Measurements from ENCODE around the gene MPND.

Gene MPND

GRCh38 chr19:4350111-4350510 is 6.7 kb downstream of the MPND start:
- no peak for DNase-seq

- no peak for DNase-seq
Observed at GRCh38 chr19:4350726-4351125, 7.4 kb downstream of the MPND start.

- DNase-seq: no peak
Observed at GRCh38 chr19:4352701-4353121, 9.3 kb downstream of the MPND start.

- DNase-seq: no peak
Observed at GRCh38 chr19:4354282-4354681, 10.9 kb downstream of the MPND start.

- no peak for DNase-seq
Observed at GRCh38 chr19:4354897-4355296, 11.5 kb downstream of the MPND start.

- no peak for DNase-seq
Observed at GRCh38 chr19:4357095-4357797, 13.9 kb downstream of the MPND start.

GRCh38 chr19:4357921-4358326 is 14.6 kb downstream of the MPND start:
- no peak for DNase-seq

- DNase-seq: no peak
Observed at GRCh38 chr19:4358709-4359626, 15.6 kb downstream of the MPND start.

GRCh38 chr19:4359627-4360000 is 16.3 kb downstream of the MPND start:
- no peak for DNase-seq

GRCh38 chr19:4360081-4360569 is 16.8 kb downstream of the MPND start:
- no peak for DNase-seq

- no peak for DNase-seq
Observed at GRCh38 chr19:4360641-4361151, 17.3 kb downstream of the MPND start.

GRCh38 chr19:4361152-4362046 is 18.0 kb downstream of the MPND start:
- no peak for DNase-seq

GRCh38 chr19:4362101-4362828 is 18.9 kb downstream of the MPND start:
- DNase-seq: no peak

GRCh38 chr19:4362831-4363545 is 19.6 kb downstream of the MPND start:
- DNase-seq: no peak

GRCh38 chr19:4363571-4364304 is 20.4 kb downstream of the MPND start:
- DNase-seq: no peak

GRCh38 chr19:4365341-4365740 is 22.0 kb downstream of the MPND start:
- DNase-seq: no peak

GRCh38 chr19:4365791-4366665 is 22.7 kb downstream of the MPND start:
- DNase-seq: no peak

GRCh38 chr19:4366666-4367335 is 23.4 kb downstream of the MPND start:
- no peak for DNase-seq

- DNase-seq: no peak
Observed at GRCh38 chr19:4367336-4367723, 24.0 kb downstream of the MPND start.
